Caco-2 (cell line): ENCODE data around the gene OSBPL2. TPM values are rescaled to one million over a fixed set of nuclear protein-coding genes. Genes with fewer than 3 reads are reported as not detected.

ENCODE experiments used
- BruUV-seq: library from RNA; stranded (reverse); fragments of 400-500 nt; replicated peaks from 2 replicates; lab custom pipeline; 2021; lab: Mats Ljungman, UMichigan
- CTCF ChIA-PET: fragments of 300-600 bp; sonication (Branson Sonifier 250); formaldehyde crosslinking; loops from one replicate; lab custom pipeline; 2022; ENCODE audit warnings: antibody characterized with exemption; lab: Charles Lee
- POLR2A ChIA-PET: fragments of 300-600 bp; sonication (Branson Sonifier 250); formaldehyde crosslinking; loops from one replicate; lab custom pipeline; 2022; ENCODE audit warnings: antibody characterized with exemption; lab: Charles Lee
- DNase-seq, 2 experiments: peaks; one replicate each; pipeline versions ENCODE4 v3.0.0 to v3.0.0-alpha.2; 2020 to 2022
- H3K27me3 ChIP-seq: replicated peaks from 2 replicates; pipeline ENCODE4 v1.6.0; 2011; ENCODE audit warnings: low read length; ENCODE audit not compliant: control insufficient read depth, insufficient read depth
- H3K36me3 ChIP-seq: 2 replicates; pipeline ENCODE4 v1.5.1; 2011; ENCODE audit warnings: low read length; ENCODE audit not compliant: control insufficient read depth, insufficient read depth
- H3K4me1 ChIP-seq: fragments of 250-450 bp; sonication (Bioruptor Pico); 2 replicates; pipeline ENCODE4 v1.5.1; 2020; ENCODE audit warnings: mild to moderate bottlenecking
- H3K4me3 ChIP-seq: 2 replicates; pipeline ENCODE4 v1.5.1; 2011; ENCODE audit warnings: low read depth, mild to moderate bottlenecking, control low read depth, low read length
- H3K9me3 ChIP-seq: fragments of 250-450 bp; sonication (Bioruptor Pico); 2 replicates; pipeline ENCODE4 v1.5.1; 2020; ENCODE audit warnings: mild to moderate bottlenecking, moderate library complexity
- H3K27ac Mint-ChIP-seq: one replicate; pipeline ENCODE4 v1.8.0; 2022; ENCODE audit warnings: mixed read lengths; ENCODE audit not compliant: unreplicated experiment
- H3K27me3 Mint-ChIP-seq: one replicate; pipeline ENCODE4 v1.8.0; 2022; ENCODE audit warnings: mixed read lengths; ENCODE audit not compliant: insufficient read depth, unreplicated experiment
- H3K36me3 Mint-ChIP-seq: one replicate; pipeline ENCODE4 v1.8.0; 2022; ENCODE audit warnings: mild to moderate bottlenecking, mixed read lengths; ENCODE audit not compliant: insufficient read depth, unreplicated experiment
- H3K4me1 Mint-ChIP-seq: one replicate; pipeline ENCODE4 v1.8.0; 2022; ENCODE audit warnings: low read depth, mixed read lengths; ENCODE audit not compliant: unreplicated experiment
- H3K4me3 Mint-ChIP-seq: one replicate; pipeline ENCODE4 v1.8.0; 2022; ENCODE audit warnings: mild to moderate bottlenecking, moderate library complexity, mixed read lengths; ENCODE audit not compliant: unreplicated experiment
- H3K9me3 Mint-ChIP-seq: one replicate; pipeline ENCODE4 v1.8.0; 2022; ENCODE audit warnings: mixed read lengths; ENCODE audit not compliant: unreplicated experiment
- CTCF ChIP-seq, 2 experiments: fragments of 200-600 bp in 1 of 2; IDR thresholded peaks; 1 replicate in 1 of 2; 2 replicates in 1 of 2; pipeline versions ENCODE4 v1.5.1 to v1.8.0; 2011 to 2022; ENCODE audit warnings: antibody characterized with exemption in 1 of 2, control low read depth in 1 of 2, inconsistent platforms in 1 of 2, low read depth in 1 of 2, low read length in 1 of 2, mild to moderate bottlenecking in 1 of 2, moderate library complexity in 1 of 2; ENCODE audit not compliant: insufficient read depth in 1 of 2, severe bottlenecking in 1 of 2, unreplicated experiment in 1 of 2
- intact Hi-C: fragments of 100-400 bp; cut with micrococcal nuclease; formaldehyde crosslinking; loops from one replicate; pipeline ENCODE4 v1.10.0; 2022; ENCODE audit not compliant: unreplicated experiment
- total RNA-seq: library from RNA; stranded (reverse); gene quantifications from 2 replicates; pipeline ENCODE4 v1.2.3, GENCODE V29; 2022

Gene OSBPL2
- total RNA-seq, 1 experiment from 2014 or later, result 132 TPM

GRCh38 chr20:62191781-62192559 is 46.4 kb upstream of the OSBPL2 start:
- Mint-ChIP-seq H3K4me1 (peaks cover 9% of the 10 kb centered on the region), H3K4me3 (no peak overlapping the region), H3K27me3 (no peaks in the 10 kb centered on the region), H3K9me3 (no peaks in the 10 kb centered on the region), H3K27ac (no peak overlapping the region), H3K36me3 (peaks cover 52% of the 10 kb centered on the region)
- no peak overlapping the region for H3K4me3 ChIP-seq
- no peaks in the 10 kb centered on the region for H3K9me3 ChIP-seq
- H3K4me1 ChIP-seq, result peaks cover 11% of the 10 kb centered on the region
- intact Hi-C loops, result no loop called here
- no peaks in the 10 kb centered on the region for H3K27me3 ChIP-seq
- H3K36me3 ChIP-seq, result peaks cover 2% of the 10 kb centered on the region; the same call in 1 of the 2 replicates
- no TSS peak for BruUV-seq
- TF ChIP-seq CTCF (IDR thresholded peaks at IDR 0.05; ENCODE audit: insufficient read depth in 1 of 2, low read depth in 1 of 2, low read length in 1 of 2, severe bottlenecking in 1 of 2, unreplicated experiment in 1 of 2), result no peak
- POLR2A ChIA-PET, result no interaction called here
- CTCF ChIA-PET, result no interaction called here
- no peak for DNase-seq

- Mint-ChIP-seq H3K4me3 (no peak overlapping the region), H3K27ac (no peak overlapping the region), H3K9me3 (no peaks in the 10 kb centered on the region), H3K36me3 (peaks cover 58% of the 10 kb centered on the region), H3K4me1 (peaks cover 4% of the 10 kb centered on the region), H3K27me3 (no peaks in the 10 kb centered on the region)
- H3K4me3 ChIP-seq, result no peak overlapping the region
- intact Hi-C loops, result no loop called here
- DNase-seq, result no peak
- H3K27me3 ChIP-seq, result no peaks in the 10 kb centered on the region
- H3K36me3 ChIP-seq, result peaks cover 2% of the 10 kb centered on the region; the same call in 1 of the 2 replicates
- CTCF ChIA-PET, result no interaction called here
- no TSS peak for BruUV-seq
- POLR2A ChIA-PET, result no interaction called here
- no peaks in the 10 kb centered on the region for H3K9me3 ChIP-seq
- H3K4me1 ChIP-seq, result peaks cover 5% of the 10 kb centered on the region; the same call in 1 of the 2 replicates
- no peak for TF ChIP-seq CTCF (IDR thresholded peaks at IDR 0.05; ENCODE audit: insufficient read depth in 1 of 2, low read depth in 1 of 2, low read length in 1 of 2, severe bottlenecking in 1 of 2, unreplicated experiment in 1 of 2)
These were observed 45.7 kb upstream of the OSBPL2 start for GRCh38 chr20:62192635-62193034.

- Histone ChIP-seq H3K36me3 (peaks cover 5% of the 10 kb centered on the region), H3K4me1 (no peaks in the 10 kb centered on the region), H3K27me3 (no peaks in the 10 kb centered on the region), H3K9me3 (no peaks in the 10 kb centered on the region), H3K4me3 (no peak overlapping the region)
- no peak for TF ChIP-seq CTCF (IDR thresholded peaks at IDR 0.05; ENCODE audit: insufficient read depth in 1 of 2, low read depth in 1 of 2, low read length in 1 of 2, severe bottlenecking in 1 of 2, unreplicated experiment in 1 of 2)
- ChIA-PET POLR2A (no interaction called here), CTCF (no interaction called here)
- intact Hi-C loops, result no loop called here
- DNase-seq, result no peak
- Mint-ChIP-seq H3K36me3 (peaks cover 66% of the 10 kb centered on the region), H3K4me3 (no peak overlapping the region), H3K4me1 (no peaks in the 10 kb centered on the region), H3K9me3 (no peaks in the 10 kb centered on the region), H3K27me3 (no peaks in the 10 kb centered on the region), H3K27ac (no peak overlapping the region)
- no TSS peak for BruUV-seq
These were observed 45.0 kb upstream of the OSBPL2 start for GRCh38 chr20:62193079-62194025.
